Adrenal gland (tissue), 12 donors: Measurements from ENCODE around the gene SPATA25. TPM values are rescaled to one million over a fixed set of nuclear protein-coding genes. Genes with fewer than 3 reads are reported as not detected.
"Not testable (repeated sequence)": the region's sequence is repeated elsewhere in the genome, so short reads cannot be mapped to it uniquely, and the experiment has no call there.

Source experiments
- DNase-seq, 7 donors: peaks; one replicate each; pipeline ENCODE4 v3.0.0-alpha.2; 2019 to 2020
- H3K27ac ChIP-seq, 5 donors: fragments of 200-600 bp; sonication (generic) in 4 of 5; 1 replicate in 3 of 5; 2 replicates in 2 of 5; pipeline versions ENCODE4 v1.5.1 to v1.8.0; 2016 to 2020; ENCODE audit warnings: mild to moderate bottlenecking in 1 of 5
- H3K27me3 ChIP-seq: fragments of 200-600 bp; 2 replicates; pipeline ENCODE4 v1.8.0; 2021
- H3K36me3 ChIP-seq, 2 donors: fragments of 200-600 bp; replicated peaks in 1 of 2; 1 replicate in 1 of 2; 2 replicates in 1 of 2; pipeline versions ENCODE4 v1.5.1 to v1.8.0; 2018 to 2022
- H3K4me1 ChIP-seq, 2 donors: fragments of 200-600 bp; replicated peaks in 1 of 2; 1 replicate in 1 of 2; 2 replicates in 1 of 2; pipeline versions ENCODE4 v1.5.1 to v1.8.0; 2018 to 2021
- H3K4me3 ChIP-seq, 4 donors: fragments of 200-600 bp; sonication (generic) in 3 of 4; one replicate each; pipeline ENCODE4 v1.5.1; 2016 to 2018
- H3K9me3 ChIP-seq, 3 donors: fragments of 200-600 bp; sonication (generic) in 1 of 3; replicated peaks in 1 of 3; 1 replicate in 2 of 3; 2 replicates in 1 of 3; pipeline versions ENCODE4 v1.5.1 to v1.8.0; 2016 to 2021
- CTCF ChIP-seq, 6 experiments: fragments of 450-650 bp in 4 of 6; fragments of 200-600 bp in 2 of 6; sonication (generic) in 1 of 6; IDR thresholded peaks; 1 replicate in 5 of 6; 2 replicates in 1 of 6; pipeline versions ENCODE4 v1.5.1 to v1.8.0; 2016 to 2021; ENCODE audit warnings: antibody characterized with exemption in 6 of 6, mild to moderate bottlenecking in 2 of 6, moderate library complexity in 1 of 6
- POLR2A ChIP-seq, 2 donors: fragments of 450-650 bp; IDR thresholded peaks; one replicate each; pipeline ENCODE4 v1.6.1; 2017; ENCODE audit warnings: antibody characterized with exemption in 2 of 2, mild to moderate bottlenecking in 2 of 2, moderate library complexity in 1 of 2
- WGBS, 4 donors: extraction: QIAGEN DNeasy Blood & Tissue Kit in 2 of 4; methylation state at CpG; one replicate each; pipeline versions ENCODE4 v1.1.5 to v1.1.7; 2013 to 2017; 5-methylcytosine and 5-hydroxymethylcytosine counted together
- intact Hi-C, 2 donors: fragments of 100-400 bp; cut with DNase I; formaldehyde crosslinking; loops; one replicate each; pipeline versions ENCODE4 v1.14.1 to v1.15.0; 2022 to 2023
- polyA plus RNA-seq, 3 donors: library from polyadenylated mRNA; stranded (reverse); fragments of 200-250 nt in 2 of 3; fragments of 350-450 nt in 1 of 3; fragmentation: Illumina TruSeq in 1 of 3; extraction: RNeasy Lipid Tissue Mini Kit (QIAGEN cat#74804) in 1 of 3; gene quantifications; one replicate each; pipeline ENCODE4 v1.2.3, GENCODE V29; 2013 to 2014
- total RNA-seq, 9 donors: library from RNA; depleted of rRNA in 4 of 9; stranded (reverse); fragments of >200 nt in 4 of 9; fragments of 120-200 nt in 1 of 9; fragmentation: NEBNext Ultra II Directional in 1 of 9; extraction: Animal tissue kit (Norgen Biotek cat#: 25700) in 1 of 9; gene quantifications; one replicate each; pipeline versions ENCODE4 v1.1.0 to v1.2.4, GENCODE V29; 2013 to 2023
- donor health status: healthy with polysubstance abuse.
- donor health status: Bipolar disorder and iron deficiency.
- donor health status: DM: yes; HTN: yes; CAD: no.
- donor health status: DM: no; HTN: no; CAD: no.
- donor health status: DM: no; HTN: no; CAD: no.
- donor health status: DM: yes; HTN: yes; CAD: no.

The SPATA25 gene
- total and polyA plus RNA-seq, 12 donors, result 0.29 to 12.5 (median 2.9) TPM; not detected in 1

- Histone ChIP-seq H3K27me3 (no peaks in the 10 kb centered on the region), H3K9me3 (no peaks in the 10 kb centered on the region), H3K4me1 (peaks cover 7 to 16% of the 10 kb centered on the region in 2 donors), H3K36me3 (peaks cover 0 to 24% of the 10 kb centered on the region in 2 donors), H3K27ac (peak overlapping the region; percentile 98 to 100 (median 100)), H3K4me3 (peak overlapping the region; percentile 62 to 98 (median 93))
- peak in 6 of 7 donors; percentile 54 to 86 (median 73) for DNase-seq
- 0 to 1% (median 1%) methylated on average over 9 to 34 of the region's 34 CpGs for WGBS, 4 donors
- intact Hi-C loops, result no loop called here
- no peak for TF ChIP-seq CTCF (IDR thresholded peaks at IDR 0.05)
- TF ChIP-seq POLR2A (IDR thresholded peaks at IDR 0.05), result no peak
These were observed 46.7 kb upstream of the SPATA25 start for GRCh38 chr20:45934046-45934585.

- peaks cover 0 to 17% of the 10 kb centered on the region in 2 donors for H3K36me3 ChIP-seq
- no peaks in the 10 kb centered on the region for H3K9me3 ChIP-seq
- 18 to 21% (median 20%) methylated on average over 19 to 22 of the region's 22 CpGs for WGBS, 4 donors
- intact Hi-C loops, result no loop called here
- peak overlapping the region in 3 of 4 donors; percentile 62 to 98 (median 96) for H3K4me3 ChIP-seq
- no peaks in the 10 kb centered on the region for H3K27me3 ChIP-seq
- TF ChIP-seq POLR2A (IDR thresholded peaks at IDR 0.05), result peak; percentile 39 to 69
- TF ChIP-seq CTCF (IDR thresholded peaks at IDR 0.05), result peak in 4 of 6 experiments; percentile 18 to 41 (median 23)
- peak; percentile 76 to 90 (median 81) for DNase-seq
- peak overlapping the region; percentile 98 to 100 (median 100) for H3K27ac ChIP-seq
- peaks cover 7 to 16% of the 10 kb centered on the region in 2 donors for H3K4me1 ChIP-seq
These were observed 46.0 kb upstream of the SPATA25 start for GRCh38 chr20:45933266-45934045.

GRCh38 chr20:45931680-45932079 lies 44.3 kb upstream of the SPATA25 start:
- 86 to 96% (median 92%) methylated on average over 12 to 17 of the region's 17 CpGs for WGBS, 4 donors
- H3K9me3 ChIP-seq, intact Hi-C loops, H3K4me3 ChIP-seq, DNase-seq, H3K36me3 ChIP-seq, H3K27me3 ChIP-seq: not testable (repeated sequence)
- H3K27ac ChIP-seq, result peak overlapping the region in 4 of 5 donors; percentile 20 to 51 (median 32)
- H3K4me1 ChIP-seq, result peaks cover 7 to 16% of the 10 kb centered on the region in 2 donors

GRCh38 chr20:45927071-45927878 lies 39.9 kb upstream of the SPATA25 start:
- intact Hi-C loops, result no loop called here
- no peak for DNase-seq
- H3K36me3 ChIP-seq, result no peaks in the 10 kb centered on the region
- no peak for TF ChIP-seq CTCF (IDR thresholded peaks at IDR 0.05)
- no peak for TF ChIP-seq POLR2A (IDR thresholded peaks at IDR 0.05)
- no peak overlapping the region for H3K27ac ChIP-seq
- H3K27me3 ChIP-seq, result no peaks in the 10 kb centered on the region
- H3K9me3 ChIP-seq, result no peaks in the 10 kb centered on the region
- 81 to 86% (median 83%) methylated on average over 14 of the region's 14 CpGs for WGBS, 4 donors
- peaks cover 14 to 27% of the 10 kb centered on the region in 2 donors for H3K4me1 ChIP-seq
- H3K4me3 ChIP-seq, result no peak overlapping the region
